Measurements from ENCODE around the gene PYGL. TPM values are rescaled to one million over a fixed set of nuclear protein-coding genes. Genes with fewer than 3 reads are reported as not detected.
A peak's percentile ranks its signal among the peaks of the same experiment; 100 is the strongest.
"Not testable (repeated sequence)": the region's sequence is repeated elsewhere in the genome, so short reads cannot be mapped to it uniquely, and the experiment has no call there.

Gene PYGL
- total and polyA plus RNA-seq, 2 donors from 2014 or later, result 12.3 to 40.3 TPM

GRCh38 chr14:50946234-50946935 is 2.1 kb upstream of the PYGL start:
- FAIRE-seq (no peak), DNase-seq (no peak)
- Histone ChIP-seq H3K36me3 (ENCODE audit: control insufficient read depth in 2 of 3, insufficient read depth in 3 of 3, low read length in 3 of 3) (no peaks in the 10 kb centered on the region), H3K4me1 (ENCODE audit: control insufficient read depth in 2 of 3, insufficient read depth in 2 of 3, low read depth in 1 of 3, low read length in 3 of 3) (peaks cover 0 to 3% (median 3%) of the 10 kb centered on the region in 3 donors), H3K27ac (ENCODE audit: low read depth in 2 of 2, low read length in 2 of 2) (no peak overlapping the region), H3K27me3 (ENCODE audit: control insufficient read depth, insufficient read depth, low read length) (no peaks in the 10 kb centered on the region), H3K4me3 (ENCODE audit: low read length in 3 of 3) (no peak overlapping the region), H3K9ac (ENCODE audit: low read length in 3 of 3) (no peak overlapping the region), H3K9me3 (ENCODE audit: control insufficient read depth in 2 of 3, insufficient read depth in 1 of 3, low read length in 3 of 3) (no peaks in the 10 kb centered on the region)
- intact Hi-C loops (cut with DNase I), result no loop called here
- TF ChIP-seq CTCF (IDR thresholded peaks at IDR 0.05; ENCODE audit: borderline replicate concordance, extremely low read depth, insufficient read depth), result no peak

GRCh38 chr14:50944647-50945413 is 547 bp upstream of the PYGL start:
- FAIRE-seq, result no peak
- intact Hi-C loops (cut with DNase I), result no loop called here

GRCh38 chr14:50943261-50943942 is 881 bp downstream of the PYGL start:
- FAIRE-seq, result no peak
- peak overlapping the region; percentile 59 to 66 (median 64) for H3K4me3 ChIP-seq (ENCODE audit: low read length in 3 of 3)
- no peak for TF ChIP-seq CTCF (IDR thresholded peaks at IDR 0.05; ENCODE audit: borderline replicate concordance, extremely low read depth, insufficient read depth)
- DNase-seq, result peak; percentile 55 to 81 (median 74)
- intact Hi-C loops (cut with DNase I), result no loop called here
- H3K9ac ChIP-seq (ENCODE audit: low read length in 3 of 3), result peak overlapping the region; percentile 32 to 77 (median 47)
- H3K9me3 ChIP-seq (ENCODE audit: control insufficient read depth in 2 of 3, insufficient read depth in 1 of 3, low read length in 3 of 3), result no peaks in the 10 kb centered on the region
- peak overlapping the region in 1 of 2 donors; percentile 5 for H3K27ac ChIP-seq (ENCODE audit: low read depth in 2 of 2, low read length in 2 of 2)
- H3K4me1 ChIP-seq (ENCODE audit: control insufficient read depth in 2 of 3, insufficient read depth in 2 of 3, low read depth in 1 of 3, low read length in 3 of 3), result peaks cover 0 to 3% (median 3%) of the 10 kb centered on the region in 3 donors
- H3K27me3 ChIP-seq (ENCODE audit: control insufficient read depth, insufficient read depth, low read length), result no peaks in the 10 kb centered on the region
- no peaks in the 10 kb centered on the region for H3K36me3 ChIP-seq (ENCODE audit: control insufficient read depth in 2 of 3, insufficient read depth in 3 of 3, low read length in 3 of 3)

More at GRCh38 chr14:50944647-50945413, 547 bp upstream of the PYGL start:
- Histone ChIP-seq H3K27ac (ENCODE audit: low read depth in 2 of 2, low read length in 2 of 2) (no peak overlapping the region), H3K4me1 (ENCODE audit: control insufficient read depth in 2 of 3, insufficient read depth in 2 of 3, low read depth in 1 of 3, low read length in 3 of 3) (peaks cover 0 to 3% (median 3%) of the 10 kb centered on the region in 3 donors), H3K9ac (ENCODE audit: low read length in 3 of 3) (peak overlapping the region in 2 of 3 donors; percentile 29 to 44), H3K27me3 (ENCODE audit: control insufficient read depth, insufficient read depth, low read length) (no peaks in the 10 kb centered on the region), H3K9me3 (ENCODE audit: control insufficient read depth in 2 of 3, insufficient read depth in 1 of 3, low read length in 3 of 3) (no peaks in the 10 kb centered on the region), H3K36me3 (ENCODE audit: control insufficient read depth in 2 of 3, insufficient read depth in 3 of 3, low read length in 3 of 3) (no peaks in the 10 kb centered on the region), H3K4me3 (ENCODE audit: low read length in 3 of 3) (peak overlapping the region; percentile 48 to 66 (median 59))
- no peak for TF ChIP-seq CTCF (IDR thresholded peaks at IDR 0.05; ENCODE audit: borderline replicate concordance, extremely low read depth, insufficient read depth)
- DNase-seq, result peak in 3 of 5 donors; percentile 39 to 72 (median 58)

GRCh38 chr14:50941638-50942037 is 2.6 kb downstream of the PYGL start:
- intact Hi-C loops (cut with DNase I); H3K9me3 ChIP-seq (ENCODE audit: control insufficient read depth in 2 of 3, insufficient read depth in 1 of 3, low read length in 3 of 3); H3K4me1 ChIP-seq (ENCODE audit: control insufficient read depth in 2 of 3, insufficient read depth in 2 of 3, low read depth in 1 of 3, low read length in 3 of 3); H3K4me3 ChIP-seq (ENCODE audit: low read length in 3 of 3); H3K27me3 ChIP-seq (ENCODE audit: control insufficient read depth, insufficient read depth, low read length); DNase-seq; H3K36me3 ChIP-seq (ENCODE audit: control insufficient read depth in 2 of 3, insufficient read depth in 3 of 3, low read length in 3 of 3); FAIRE-seq; H3K27ac ChIP-seq (ENCODE audit: low read depth in 2 of 2, low read length in 2 of 2); H3K9ac ChIP-seq (ENCODE audit: low read length in 3 of 3): not testable (repeated sequence)

All from kidney (tissue), 14 donors.